HL-60/S4 (cell line): ENCODE data around the gene NMNAT3.

ENCODE experiments used
- in situ Hi-C: fragments of 300-500 bp; cut with MboI; formaldehyde crosslinking; loops from 2 replicates; pipeline ENCODE4 v1.14.3; 2022; ENCODE audit warnings: low sequenced_read_pairs

Gene NMNAT3

GRCh38 chr3:139552632-139553365, 125.0 kb downstream of the NMNAT3 start:
- in situ Hi-C loops, result no loop called here

- in situ Hi-C loops, result no loop called here
Observed at GRCh38 chr3:139548801-139549200, 129.0 kb downstream of the NMNAT3 start.

GRCh38 chr3:139547666-139548065, 130.1 kb downstream of the NMNAT3 start:
- in situ Hi-C loops, result no loop called here

DNA sequence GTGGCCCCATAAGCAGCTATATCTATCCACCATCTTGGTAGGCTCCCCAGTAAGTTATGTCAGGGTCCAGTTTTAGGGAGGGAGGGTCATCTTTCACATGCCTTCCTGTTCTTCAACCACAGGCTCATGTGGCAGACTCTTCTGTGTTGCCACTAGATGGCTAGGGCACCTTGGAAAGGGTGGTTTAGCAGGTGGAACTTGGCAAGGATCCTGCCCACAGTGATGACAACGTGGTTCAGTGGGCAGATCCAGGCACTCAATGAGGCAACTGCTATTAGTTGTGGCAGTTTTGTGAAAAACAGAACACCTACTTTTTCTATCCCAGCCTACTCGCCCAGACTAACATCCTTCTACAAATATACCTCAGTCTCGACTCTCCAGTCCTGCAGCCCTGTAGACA, 131.0 kb downstream of the NMNAT3 start:
- in situ Hi-C loops, result no loop called here

GRCh38 chr3:139541532-139542288, 136.1 kb downstream of the NMNAT3 start:
- in situ Hi-C loops, result no loop called here

- in situ Hi-C loops, result no loop called here
Observed at GRCh38 chr3:139540651-139541531, 136.9 kb downstream of the NMNAT3 start.

- in situ Hi-C loops, result no loop called here
Observed at GRCh38 chr3:139538733-139539132, 139.0 kb downstream of the NMNAT3 start.

DNA sequence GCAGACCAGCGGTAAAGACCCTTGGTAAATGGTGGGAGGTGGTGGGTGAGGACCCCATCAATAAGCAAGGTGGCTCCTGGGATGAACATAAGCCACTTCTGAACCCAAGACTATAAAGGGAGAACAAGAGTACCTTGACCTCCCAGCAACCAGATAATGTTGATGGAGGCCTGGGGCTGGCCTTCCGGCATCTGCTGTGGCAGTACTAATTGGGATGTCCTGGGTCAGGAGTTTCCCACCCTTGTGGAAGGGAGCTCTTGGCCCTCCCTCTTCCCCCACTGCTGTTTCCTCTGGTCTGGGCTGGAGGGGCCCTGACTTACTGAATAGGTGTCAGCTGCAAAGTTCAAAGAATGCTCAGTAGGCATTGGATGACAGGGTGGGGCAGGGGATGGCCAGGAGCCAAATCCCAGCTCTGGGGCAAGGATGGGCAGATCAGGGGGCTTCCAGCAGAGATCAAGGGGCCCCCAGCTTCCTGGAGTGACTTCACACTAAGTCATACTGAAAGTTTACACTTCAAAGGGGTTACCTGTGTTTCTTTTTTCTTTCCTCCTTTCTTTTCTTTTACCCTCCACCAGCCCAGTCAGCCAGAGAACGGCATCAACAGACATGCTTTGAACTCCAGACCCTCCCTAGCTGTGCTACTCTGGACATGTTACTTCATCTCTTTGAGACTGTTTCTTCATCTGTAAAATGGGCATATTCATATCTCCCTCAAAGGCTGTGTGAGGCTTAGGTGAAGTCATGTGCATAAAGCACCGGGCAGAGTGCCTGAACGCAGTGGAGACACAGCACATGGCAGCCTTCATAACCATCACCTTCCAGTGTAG, 139.8 kb downstream of the NMNAT3 start:
- in situ Hi-C loops, result no loop called here

- in situ Hi-C loops, result no loop called here
Observed at GRCh38 chr3:139537361-139537760, 140.4 kb downstream of the NMNAT3 start.

GRCh38 chr3:139534992-139535879, 142.5 kb downstream of the NMNAT3 start:
- in situ Hi-C loops, result no loop called here

DNA sequence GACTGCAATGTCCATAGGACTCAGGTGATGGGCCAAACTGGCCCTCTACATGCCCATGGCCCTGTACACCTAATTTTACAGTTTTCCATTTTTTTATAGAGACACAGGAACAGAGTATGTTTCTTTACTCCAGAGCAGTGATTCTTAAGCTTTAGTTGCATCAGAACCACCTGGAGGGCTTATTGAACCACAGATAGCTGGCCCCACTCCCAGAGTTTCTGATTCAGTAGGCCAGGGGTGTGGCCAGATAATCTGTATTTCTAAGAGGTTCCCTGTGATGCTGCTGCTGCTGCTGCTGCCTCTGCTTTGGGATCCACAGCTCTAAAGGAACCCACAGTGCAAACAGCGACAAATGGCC, 143.3 kb downstream of the NMNAT3 start:
- in situ Hi-C loops, result no loop called here

DNA sequence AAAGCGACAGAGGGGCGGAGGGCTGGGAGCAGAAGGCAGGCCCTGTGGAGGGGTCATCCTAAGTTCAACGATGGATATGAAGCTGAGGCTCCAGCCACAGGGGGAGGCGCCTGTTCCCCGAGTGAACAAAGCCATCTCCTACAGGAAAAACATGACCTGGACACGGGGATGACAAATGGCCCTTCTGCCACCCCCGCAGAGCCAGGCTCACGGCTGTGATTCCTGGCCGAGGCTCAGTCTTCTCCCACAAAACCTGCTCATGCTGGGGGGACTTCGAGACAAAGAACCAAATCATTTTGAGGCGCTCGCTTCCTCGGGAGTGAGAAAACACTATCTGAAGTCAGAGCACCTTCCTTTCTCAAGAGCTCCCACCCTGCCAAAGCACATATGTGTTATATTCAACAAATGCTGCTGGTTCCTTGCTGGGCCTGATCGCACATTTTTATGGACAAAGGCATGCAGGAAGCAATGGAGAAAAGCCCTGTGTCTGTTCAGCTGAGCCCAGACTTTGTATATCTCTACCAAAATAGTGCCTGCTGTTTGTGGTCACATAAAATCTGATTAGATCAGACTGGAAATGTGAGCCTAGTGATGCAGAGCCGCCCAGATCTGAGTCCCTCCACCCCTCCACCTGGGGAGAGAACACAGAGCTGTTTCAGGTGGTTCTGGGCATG, 143.9 kb downstream of the NMNAT3 start:
- in situ Hi-C loops, result no loop called here

DNA sequence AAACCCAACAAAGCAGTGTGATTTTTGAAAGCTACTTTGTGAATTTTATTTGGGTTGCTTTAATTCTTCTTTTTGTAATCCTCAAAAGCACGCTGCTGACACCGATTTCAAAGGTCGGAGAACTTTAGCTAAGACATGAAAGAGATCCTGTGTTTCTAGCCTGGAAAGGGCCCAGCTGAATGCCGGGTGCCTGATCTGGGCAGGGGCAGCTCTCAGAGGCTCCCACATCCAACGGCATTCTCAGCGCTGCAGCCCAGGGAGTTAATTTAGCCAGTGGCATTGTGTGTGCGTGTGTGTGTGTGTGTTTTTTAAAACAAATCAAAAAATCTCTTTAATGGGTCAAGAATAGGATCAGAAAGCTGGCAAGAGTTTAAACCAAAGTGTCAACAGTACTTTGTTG, 144.8 kb downstream of the NMNAT3 start:
- in situ Hi-C loops, result no loop called here

DNA sequence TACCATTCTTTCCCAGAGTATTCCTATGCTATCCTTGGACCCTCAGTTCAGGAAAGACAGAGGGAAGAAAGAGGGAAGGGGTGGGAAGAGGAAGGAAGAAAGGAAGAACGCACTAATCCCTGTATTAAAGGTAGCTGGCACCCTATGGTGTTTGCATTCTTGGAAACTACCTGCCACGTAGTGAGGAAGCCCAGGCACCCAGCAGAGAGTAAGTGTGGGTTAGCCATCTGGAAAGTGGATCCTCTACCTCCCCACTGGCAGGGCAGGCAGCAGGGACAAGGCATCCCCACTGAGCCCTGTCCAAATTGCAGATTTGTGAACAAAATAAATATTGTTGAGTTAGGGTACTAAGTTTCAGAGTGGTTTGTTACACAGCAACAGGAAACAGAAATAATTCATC, 147.1 kb downstream of the NMNAT3 start:
- in situ Hi-C loops, result no loop called here

- in situ Hi-C loops, result no loop called here
Observed at GRCh38 chr3:139529662-139530061, 148.1 kb downstream of the NMNAT3 start.

DNA sequence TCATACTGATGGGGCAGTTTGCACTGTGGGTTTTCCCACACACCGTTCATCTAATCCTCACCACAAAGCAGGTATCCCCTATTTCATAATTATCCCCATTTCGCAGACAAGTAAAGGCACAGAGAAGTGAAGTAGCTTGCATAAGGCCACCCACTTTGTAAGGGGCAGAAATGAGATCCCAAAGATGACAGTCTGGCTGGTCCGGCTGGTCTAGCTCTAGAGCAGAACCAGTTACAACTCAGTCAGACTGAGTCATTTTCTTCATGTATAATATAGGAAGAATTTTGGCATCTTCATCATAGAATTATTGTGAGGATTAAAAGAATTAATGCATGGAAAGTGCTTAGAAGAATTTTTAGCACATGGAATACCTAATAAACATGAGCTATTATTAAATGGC, 148.8 kb downstream of the NMNAT3 start:
- in situ Hi-C loops, result no loop called here

DNA sequence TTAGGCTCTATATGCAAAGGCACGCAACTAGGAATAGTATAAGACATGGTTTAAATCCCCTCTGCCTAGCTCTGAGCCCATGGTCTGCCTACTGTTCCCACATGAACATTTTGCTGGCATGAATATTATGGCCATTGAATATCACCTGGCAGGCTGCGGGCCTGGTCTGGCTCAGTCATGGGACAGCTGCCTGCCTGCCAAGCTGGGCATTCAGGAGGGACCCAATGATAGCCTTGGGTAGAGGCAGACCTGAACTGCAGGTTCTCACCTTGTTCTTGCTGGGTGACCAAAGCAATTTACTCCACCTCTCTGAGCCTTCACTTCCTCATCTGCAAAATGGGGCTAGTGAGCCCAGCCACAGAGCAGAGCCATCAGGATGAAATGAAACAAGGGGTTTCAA, 149.5 kb downstream of the NMNAT3 start:
- in situ Hi-C loops, result no loop called here

DNA sequence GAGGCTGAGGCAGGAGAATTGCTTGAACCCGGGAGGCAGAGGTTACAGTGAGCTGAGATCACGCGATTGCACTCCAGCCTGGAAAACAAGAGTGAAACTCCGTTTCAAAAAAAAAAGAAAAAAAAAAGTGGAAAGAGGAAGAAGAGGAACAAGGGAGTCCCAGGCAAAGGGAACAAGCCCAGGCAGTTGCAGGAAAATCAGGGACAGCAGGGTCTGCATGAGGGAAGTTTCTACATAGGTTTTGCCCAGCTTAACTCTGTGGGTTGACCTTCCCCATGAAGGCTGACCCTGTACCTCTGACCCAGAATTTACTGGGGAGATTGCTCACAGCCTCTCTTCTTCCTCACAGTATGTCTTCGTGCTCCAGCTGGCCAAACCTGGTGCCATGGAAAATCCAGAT, 150.5 kb downstream of the NMNAT3 start:
- in situ Hi-C loops, result no loop called here

GRCh38 chr3:139526146-139526545, 151.6 kb downstream of the NMNAT3 start:
- in situ Hi-C loops, result no loop called here
